HepG2 (cell line): ENCODE measurements around the gene HCRTR1. TPM values are rescaled to one million over a fixed set of nuclear protein-coding genes. Genes with fewer than 3 reads are reported as not detected.

Source experiments
- E2F1 ChIP-seq: sonication (generic); formaldehyde crosslinking; IDR thresholded peaks from 2 replicates; pipeline ENCODE4 v1.5.0; 2020; ENCODE audit warnings: missing genetic modification reagents
- EHMT2 ChIP-seq: fragments of 200-600 bp; sonication (generic); IDR thresholded peaks from 2 replicates; pipeline ENCODE4 v1.7.0; 2017; ENCODE audit warnings: antibody characterized with exemption, low read depth, low read length, borderline replicate concordance
- ETV5 ChIP-seq: IDR thresholded peaks from 2 replicates; pipeline ENCODE4 v1.6.1; 2018; ENCODE audit warnings: missing biosample characterization, missing genetic modification reagents, inconsistent platforms, borderline replicate concordance
- HOMEZ ChIP-seq: IDR thresholded peaks from 2 replicates; pipeline ENCODE4 v1.6.1; 2016; ENCODE audit warnings: low read depth
- TEF ChIP-seq: sonication (generic); formaldehyde crosslinking; IDR thresholded peaks from 2 replicates; pipeline ENCODE4 v1.5.0; 2020; ENCODE audit warnings: missing genetic modification reagents
- THYN1 ChIP-seq: sonication (generic); formaldehyde crosslinking; IDR thresholded peaks from 2 replicates; pipeline ENCODE4 v1.8.1; 2023; ENCODE audit warnings: low read depth, mild to moderate bottlenecking, moderate library complexity, missing genetic modification reagents, borderline replicate concordance
- ZBTB40 ChIP-seq, 2 experiments: fragments of 450-650 bp in 1 of 2; sonication (generic) in 1 of 2; formaldehyde crosslinking in 1 of 2; IDR thresholded peaks; 2 replicates each; pipeline versions ENCODE4 v1.6.1 to v1.8.0; 2016 to 2022; ENCODE audit warnings: antibody characterized with exemption in 1 of 2, mild to moderate bottlenecking in 1 of 2, missing genetic modification reagents in 1 of 2
- ZNF451 ChIP-seq: sonication (generic); formaldehyde crosslinking; IDR thresholded peaks from 2 replicates; pipeline ENCODE4 v1.5.0; 2020; ENCODE audit warnings: mild to moderate bottlenecking, missing genetic modification reagents
- polyA plus RNA-seq, 8 experiments: library from polyadenylated mRNA; depleted of rRNA in 3 of 8; stranded (reverse) in 7 of 8; unstranded in 1 of 8; fragments of >200 nt; fragmentation: Illumina TruSeq in 4 of 8; extraction: Trizol in 4 of 8; gene quantifications; 2 replicates each; pipeline versions ENCODE4 v1.2.1 to v1.2.3, GENCODE V29; 2011 to 2016; ENCODE audit warnings: low read depth in 4 of 8, missing spikeins in 1 of 8, mixed read lengths in 1 of 8; ENCODE audit not compliant: insufficient read depth in 1 of 8
- total RNA-seq, 5 experiments: library from RNA; depleted of rRNA; stranded (reverse); fragments of >200 nt; fragmentation: Illumina TruSeq; extraction: Trizol; gene quantifications; 2 replicates each; pipeline ENCODE4 v1.2.3, GENCODE V29; 2016; ENCODE audit warnings: low read depth in 1 of 5

The HCRTR1 gene
- total and polyA plus RNA-seq, 2 of the 13 experiments (the other 11 are each of a cell fraction or from before 2014, with no cell fraction given) = not detected

- TF ChIP-seq HOMEZ (CRISPR knock-in tag) (no peak), ZBTB40 (IDR thresholded peaks at IDR 0.05) (no peak), ZBTB40 (CRISPR knock-in tag; IDR thresholded peaks at IDR 0.05) (no peak), EHMT2 (no peak), E2F1 (CRISPR knock-in tag) (no peak), TEF (CRISPR knock-in tag) (no peak), ZNF451 (no peak), ETV5 (CRISPR knock-in tag) (no peak), THYN1 (no peak)
Measured at GRCh38 chr1:31654474-31654776, 36.9 kb downstream of the HCRTR1 start (continued).
